Stimulated activated naive CD8-positive, alpha-beta T cell treated with anti-CD3 and anti-CD28 coated beads, Interleukin-15, amount 100 ng/mL, for 72 hours (primary cell): ENCODE results near the gene FBXL19.

Experiments used
- ATAC-seq: fragments of 150-1000 bp; cut with Tn5 transposase; 2 replicates; pipeline ENCODE4 v1.10.0; 2021; ENCODE audit warnings: mild to moderate bottlenecking, moderate library complexity
- DNase-seq, 2 donors: peaks; one replicate each; pipeline ENCODE4 v3.0.0; 2021 to 2022
- H3K27ac Mint-ChIP-seq, 2 donors: one replicate each; pipeline ENCODE4 v1.8.0; 2022; ENCODE audit warnings: mild to moderate bottlenecking in 2 of 2, mixed read lengths in 2 of 2, moderate library complexity in 2 of 2
- H3K27me3 Mint-ChIP-seq: one replicate; pipeline ENCODE4 v1.8.0; 2022; ENCODE audit warnings: mixed read lengths
- H3K4me1 Mint-ChIP-seq: one replicate; pipeline ENCODE4 v1.8.0; 2022; ENCODE audit warnings: mild to moderate bottlenecking, mixed read lengths
- H3K4me3 Mint-ChIP-seq, 2 donors: one replicate each; pipeline ENCODE4 v1.8.0; 2022; ENCODE audit warnings: mild to moderate bottlenecking in 2 of 2, mixed read lengths in 2 of 2, moderate library complexity in 1 of 2
- H3K9me3 Mint-ChIP-seq, 2 donors: one replicate each; pipeline ENCODE4 v1.8.0; 2022; ENCODE audit warnings: mixed read lengths in 2 of 2

Gene FBXL19

GRCh38 chr16:30954993-30955392, 31.6 kb downstream of the FBXL19 start:
- no peak for ATAC-seq
- Mint-ChIP-seq H3K9me3 (no peaks in the 10 kb centered on the region), H3K4me3 (no peak overlapping the region), H3K27me3 (no peaks in the 10 kb centered on the region), H3K4me1 (peaks cover 48% of the 10 kb centered on the region), H3K27ac (no peak overlapping the region)
- DNase-seq: no peak

GRCh38 chr16:30956601-30957455, 33.5 kb downstream of the FBXL19 start:
- Mint-ChIP-seq H3K27me3 (no peaks in the 10 kb centered on the region), H3K4me1 (peaks cover 42% of the 10 kb centered on the region), H3K27ac (peak overlapping the region; percentile 99), H3K4me3 (peak overlapping the region; percentile 93 to 96), H3K9me3 (no peaks in the 10 kb centered on the region)
- peak; percentile 85 for ATAC-seq
- peak; percentile 85 to 91 for DNase-seq

DNA sequence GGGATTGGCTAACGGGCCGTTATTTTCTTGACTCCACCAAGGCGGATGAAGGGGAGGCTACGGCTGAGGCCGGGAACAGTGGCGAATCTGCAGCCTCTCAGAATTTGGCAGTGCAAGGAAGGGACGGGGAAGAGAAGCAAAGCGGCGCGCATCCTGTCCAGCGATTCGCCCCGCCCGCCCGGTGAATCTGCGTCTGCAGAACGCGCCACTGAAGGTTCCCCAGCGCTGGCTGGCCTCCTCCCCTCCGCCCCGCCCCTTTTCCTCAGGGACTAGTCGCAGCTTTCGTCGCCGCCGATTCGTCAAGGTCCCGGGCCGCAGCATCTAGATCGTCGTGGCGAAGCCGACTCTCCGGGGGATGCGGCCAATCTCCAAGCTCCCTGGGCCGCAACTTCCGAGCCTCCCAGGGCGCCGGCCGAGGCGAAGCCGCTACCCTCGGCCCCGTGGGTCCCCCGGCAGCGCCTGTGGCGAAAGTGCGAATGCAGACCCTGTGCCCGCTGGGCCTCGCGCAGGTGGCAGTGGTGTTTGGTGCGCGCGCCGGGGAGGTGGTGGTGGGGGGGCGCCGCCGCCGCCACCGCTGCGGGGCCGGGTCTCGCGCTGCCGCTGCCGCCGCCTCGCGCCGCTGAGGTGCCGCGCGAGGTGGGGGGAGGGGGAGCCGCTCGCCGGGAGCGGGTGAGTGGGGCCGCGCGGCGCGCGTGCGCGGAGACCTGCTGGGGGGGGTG, 34.2 kb downstream of the FBXL19 start, which contains the start of gene SETD1A:
Gene SETD1A (plus strand): TSS at position 299 of the 719 bp plus-strand sequence. CDS start 978 bp downstream, outside the sequence.
- peak; percentile 92 for ATAC-seq
- peak; percentile 96 to 97 for DNase-seq
- peak within 1 kb of the TSS; percentile 96 to 97 for H3K4me3 Mint-ChIP-seq
- H3K4me1 Mint-ChIP-seq: peaks cover 42% of the 10 kb centered on the region
- H3K9me3 Mint-ChIP-seq: no peaks in the 10 kb centered on the region
- no peaks in the 10 kb centered on the region for H3K27me3 Mint-ChIP-seq
- peak within 1 kb of the TSS; percentile 99 for H3K27ac Mint-ChIP-seq

- Mint-ChIP-seq H3K9me3 (no peaks in the 10 kb centered on the region), H3K4me1 (peaks cover 40% of the 10 kb centered on the region), H3K4me3 (peak overlapping the region; percentile 95 to 97), H3K27ac (peak overlapping the region; percentile 97), H3K27me3 (no peaks in the 10 kb centered on the region)
- DNase-seq (no peak), ATAC-seq (peak; percentile 14)
These were observed 35.1 kb downstream of the FBXL19 start for GRCh38 chr16:30958175-30959079.

- Mint-ChIP-seq H3K27ac (peak overlapping the region in 1 of 2 donors; percentile 23), H3K4me3 (no peak overlapping the region), H3K27me3 (no peaks in the 10 kb centered on the region), H3K9me3 (no peaks in the 10 kb centered on the region), H3K4me1 (peaks cover 33% of the 10 kb centered on the region)
- DNase-seq: no peak
- no peak for ATAC-seq
These were observed 38.0 kb downstream of the FBXL19 start for GRCh38 chr16:30961384-30961783.

- peak overlapping the region in 1 of 2 donors; percentile 80 for H3K27ac Mint-ChIP-seq
- ATAC-seq (no peak), DNase-seq (no peak)
- H3K9me3 Mint-ChIP-seq: no peaks in the 10 kb centered on the region
- peaks cover 20% of the 10 kb centered on the region for H3K4me1 Mint-ChIP-seq
- H3K27me3 Mint-ChIP-seq: no peaks in the 10 kb centered on the region
- no peak overlapping the region for H3K4me3 Mint-ChIP-seq
These were observed 40.6 kb downstream of the FBXL19 start for GRCh38 chr16:30963925-30964511.

- H3K27ac Mint-ChIP-seq: peak overlapping the region in 1 of 2 donors; percentile 19
- no peak for ATAC-seq
- H3K4me1 Mint-ChIP-seq: peaks cover 13% of the 10 kb centered on the region
- H3K4me3 Mint-ChIP-seq: no peak overlapping the region
- H3K27me3 Mint-ChIP-seq: no peaks in the 10 kb centered on the region
- DNase-seq: no peak
- H3K9me3 Mint-ChIP-seq: no peaks in the 10 kb centered on the region
These were observed 41.3 kb downstream of the FBXL19 start for GRCh38 chr16:30964574-30965226.

DNA sequence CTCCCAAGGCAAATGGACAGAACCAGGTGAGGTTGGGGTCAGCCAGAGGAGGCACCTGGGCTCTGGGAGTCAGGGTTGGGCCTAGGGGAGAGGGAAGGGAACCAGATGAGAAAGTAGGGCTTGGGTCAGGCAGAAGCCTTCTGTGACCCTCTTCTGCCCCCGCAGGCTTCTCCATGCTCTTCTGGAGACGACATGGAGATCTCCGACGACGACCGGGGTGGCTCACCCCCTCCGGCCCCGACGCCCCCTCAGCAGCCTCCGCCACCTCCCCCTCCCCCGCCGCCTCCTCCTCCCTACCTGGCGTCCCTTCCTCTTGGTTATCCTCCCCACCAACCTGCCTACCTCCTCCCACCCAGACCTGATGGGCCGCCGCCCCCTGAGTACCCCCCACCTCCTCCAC, 42.1 kb downstream of the FBXL19 start:
- Mint-ChIP-seq H3K9me3 (no peaks in the 10 kb centered on the region), H3K27ac (no peak overlapping the region), H3K27me3 (no peaks in the 10 kb centered on the region), H3K4me3 (no peak overlapping the region), H3K4me1 (peaks cover 7% of the 10 kb centered on the region)
- ATAC-seq (peak; percentile 31), DNase-seq (no peak)

DNA sequence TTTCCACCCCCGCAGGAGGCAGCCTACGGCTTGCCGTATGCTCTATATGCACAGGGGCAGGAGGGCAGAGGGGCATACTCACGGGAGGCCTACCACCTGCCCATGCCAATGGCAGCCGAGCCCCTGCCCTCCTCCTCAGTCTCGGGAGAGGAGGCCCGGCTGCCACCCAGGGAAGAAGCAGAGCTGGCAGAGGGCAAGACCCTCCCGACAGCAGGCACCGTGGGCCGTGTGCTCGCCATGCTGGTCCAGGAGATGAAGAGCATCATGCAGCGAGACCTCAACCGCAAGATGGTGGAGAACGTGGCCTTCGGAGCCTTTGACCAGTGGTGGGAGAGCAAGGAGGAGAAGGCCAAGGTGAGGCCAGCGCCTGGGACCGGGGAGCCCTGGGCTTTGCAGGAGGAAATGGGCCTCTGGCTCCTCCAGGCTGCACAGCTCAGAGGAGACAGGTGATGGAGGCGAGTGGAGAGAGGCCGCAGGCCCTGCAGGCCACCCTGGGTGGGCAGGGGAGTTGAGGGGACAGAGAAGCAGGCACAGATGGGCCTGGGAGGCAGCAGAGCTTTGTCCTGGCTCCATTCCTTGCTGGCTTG, 42.8 kb downstream of the FBXL19 start:
- H3K9me3 Mint-ChIP-seq: no peaks in the 10 kb centered on the region
- H3K27me3 Mint-ChIP-seq: no peaks in the 10 kb centered on the region
- no peak overlapping the region for H3K4me3 Mint-ChIP-seq
- peak overlapping the region in 1 of 2 donors; percentile 14 for H3K27ac Mint-ChIP-seq
- peak; percentile 5 for ATAC-seq
- H3K4me1 Mint-ChIP-seq: peaks cover 7% of the 10 kb centered on the region
- DNase-seq: no peak

DNA sequence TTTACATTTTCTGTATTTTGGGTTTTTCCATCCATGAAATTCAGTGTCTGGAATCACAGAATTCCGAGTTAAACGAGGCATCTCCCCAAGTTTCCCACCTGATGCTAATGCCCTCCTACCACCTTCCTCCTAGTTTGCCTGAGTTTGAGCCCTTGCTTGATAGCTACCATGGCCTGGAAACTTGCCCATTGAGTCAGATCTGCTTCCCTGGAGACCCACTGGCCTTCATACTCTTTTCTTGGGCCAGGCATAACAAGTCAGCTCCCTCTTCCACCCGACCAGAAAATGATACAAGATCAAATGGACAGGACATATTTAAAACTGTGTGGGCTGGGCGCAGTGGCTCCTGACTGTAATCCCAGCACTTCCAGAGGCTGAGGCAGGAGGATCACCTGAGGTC, 44.4 kb downstream of the FBXL19 start:
- H3K27ac Mint-ChIP-seq: no peak overlapping the region
- no peak for ATAC-seq
- H3K9me3 Mint-ChIP-seq: no peaks in the 10 kb centered on the region
- no peaks in the 10 kb centered on the region for H3K27me3 Mint-ChIP-seq
- H3K4me1 Mint-ChIP-seq: peaks cover 7% of the 10 kb centered on the region
- DNase-seq: no peak
- H3K4me3 Mint-ChIP-seq: no peak overlapping the region

DNA sequence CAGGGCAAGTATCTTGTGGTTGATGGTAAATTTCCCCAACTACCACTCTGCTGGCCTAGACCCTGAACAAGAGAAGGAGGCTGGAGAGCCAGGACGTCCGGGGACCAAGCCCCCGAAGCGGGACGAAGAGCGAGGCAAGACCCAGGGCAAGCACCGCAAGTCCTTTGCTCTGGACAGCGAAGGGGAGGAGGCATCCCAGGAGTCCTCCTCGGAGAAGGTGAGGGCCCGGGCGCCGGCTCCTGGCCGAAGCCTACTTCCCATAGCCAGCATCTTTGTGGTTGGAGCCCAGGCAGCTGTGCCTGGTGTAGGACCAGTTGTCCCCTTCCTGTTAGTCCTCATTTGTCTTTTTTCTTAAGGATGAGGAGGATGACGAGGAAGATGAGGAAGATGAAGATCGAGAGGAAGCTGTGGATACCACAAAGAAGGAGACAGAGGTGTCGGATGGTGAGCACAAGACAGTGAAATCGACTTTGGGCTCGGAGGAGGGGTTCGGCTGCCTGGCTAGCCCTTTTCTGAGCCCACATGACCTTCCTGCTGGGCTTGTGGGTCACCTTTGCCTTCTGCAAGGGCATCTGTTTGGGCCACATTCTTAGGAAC, 46.0 kb downstream of the FBXL19 start:
- H3K4me3 Mint-ChIP-seq: no peak overlapping the region

GRCh38 chr16:30971298-30971697, 47.9 kb downstream of the FBXL19 start:
- peak overlapping the region in 1 of 2 donors; percentile 54 for H3K27ac Mint-ChIP-seq
- H3K4me1 Mint-ChIP-seq: peaks cover 2% of the 10 kb centered on the region
- ATAC-seq: no peak

More for the DNA sequence above, 46.0 kb downstream of the FBXL19 start:
- Mint-ChIP-seq H3K27ac (peak overlapping the region in 1 of 2 donors; percentile 38), H3K9me3 (no peaks in the 10 kb centered on the region), H3K27me3 (no peaks in the 10 kb centered on the region), H3K4me1 (peaks cover 7% of the 10 kb centered on the region)
- ATAC-seq (no peak), DNase-seq (no peak)

DNA sequence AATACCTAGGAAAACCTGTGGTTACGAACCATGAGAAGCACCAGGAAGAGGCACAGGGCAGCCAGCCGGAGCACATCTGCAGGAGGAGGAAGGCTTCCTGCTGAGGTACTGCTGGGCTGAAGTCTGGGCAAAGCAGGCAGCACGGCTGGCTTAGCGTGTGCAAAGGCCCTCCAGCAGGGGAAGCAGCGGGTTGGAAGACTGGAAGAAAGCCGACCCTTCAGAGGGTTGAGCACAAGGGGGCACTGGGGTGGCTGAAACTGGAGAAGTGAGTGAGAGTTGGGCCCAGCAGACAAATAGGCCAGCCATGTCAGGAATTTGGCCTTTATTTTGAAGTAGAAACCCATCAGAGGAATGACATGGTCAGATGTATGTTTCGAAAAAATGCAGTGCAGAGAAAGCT, 49.5 kb downstream of the FBXL19 start:
- H3K4me3 Mint-ChIP-seq: no peak overlapping the region

More at GRCh38 chr16:30971298-30971697, 47.9 kb downstream of the FBXL19 start:
- Mint-ChIP-seq H3K27me3 (no peaks in the 10 kb centered on the region), H3K4me3 (no peak overlapping the region), H3K9me3 (no peaks in the 10 kb centered on the region)
- DNase-seq: no peak

GRCh38 chr16:30974348-30974747, 51.0 kb downstream of the FBXL19 start:
- Mint-ChIP-seq H3K9me3 (no peaks in the 10 kb centered on the region), H3K4me1 (no peaks in the 10 kb centered on the region), H3K27ac (peak overlapping the region; percentile 1 to 49), H3K27me3 (no peaks in the 10 kb centered on the region), H3K4me3 (no peak overlapping the region)
- DNase-seq (no peak), ATAC-seq (no peak)

More for the DNA sequence above, 49.5 kb downstream of the FBXL19 start:
- no peaks in the 10 kb centered on the region for H3K4me1 Mint-ChIP-seq
- DNase-seq (no peak), ATAC-seq (no peak)
- no peaks in the 10 kb centered on the region for H3K9me3 Mint-ChIP-seq
- no peak overlapping the region for H3K27ac Mint-ChIP-seq
- H3K27me3 Mint-ChIP-seq: no peaks in the 10 kb centered on the region
